Dermis microvascular lymphatic vessel endothelial cell (primary cell): ENCODE results near the gene TCAF2. TPM values are rescaled to one million over a fixed set of nuclear protein-coding genes. Genes with fewer than 3 reads are reported as not detected.
"Not testable (repeated sequence)": the region's sequence is repeated elsewhere in the genome, so short reads cannot be mapped to it uniquely, and the experiment has no call there.

Experiments used
- DNase-seq, 2 donors: peaks; one replicate each; pipeline versions ENCODE4 v3.0.0 to v3.0.0-alpha.2; 2010; ENCODE audit warnings: low read depth in 2 of 2
- total RNA-seq: library from RNA; depleted of rRNA; stranded (reverse); fragments of >200 nt; gene quantifications from 2 replicates; pipeline ENCODE4 v1.2.1, GENCODE V29; 2014

The TCAF2 gene
- total RNA-seq, result 3.9 and 7.3 TPM in 2 replicates

- DNase-seq, result not testable (repeated sequence)
Observed at GRCh38 chr7:143620646-143621045, at the start of gene TCAF2. TCAF2 (plus strand) TSS chr7:143620974.

- DNase-seq, result not testable (repeated sequence)
Observed at GRCh38 chr7:143571501-143571900, 49.3 kb upstream of the TCAF2 start, which contains the start of gene CTAGE15. CTAGE15 (plus strand) TSS chr7:143571801; CDS start chr7:143571818, 17 bp downstream.

- DNase-seq, result not testable (repeated sequence)
Observed at GRCh38 chr7:143588183-143588582, 32.6 kb upstream of the TCAF2 start.

- not testable (repeated sequence) for DNase-seq
Observed at GRCh38 chr7:143589897-143590296, 30.9 kb upstream of the TCAF2 start.

GRCh38 chr7:143598086-143598485 lies 22.7 kb upstream of the TCAF2 start:
- DNase-seq, result not testable (repeated sequence)

- DNase-seq, result not testable (repeated sequence)
Observed at GRCh38 chr7:143603549-143603948, 17.2 kb upstream of the TCAF2 start.

GRCh38 chr7:143606088-143606487 lies 14.7 kb upstream of the TCAF2 start:
- not testable (repeated sequence) for DNase-seq

- not testable (repeated sequence) for DNase-seq
Observed at GRCh38 chr7:143615545-143615944, 5.2 kb upstream of the TCAF2 start.

- not testable (repeated sequence) for DNase-seq
Observed at GRCh38 chr7:143617204-143617603, 3.6 kb upstream of the TCAF2 start.

- not testable (repeated sequence) for DNase-seq
Observed at GRCh38 chr7:143620058-143620457, 716 bp upstream of the TCAF2 start.

GRCh38 chr7:143621175-143621574 lies 401 bp downstream of the TCAF2 start:
- not testable (repeated sequence) for DNase-seq

- DNase-seq, result not testable (repeated sequence)
Observed at GRCh38 chr7:143622130-143622529, 1.4 kb downstream of the TCAF2 start.

- not testable (repeated sequence) for DNase-seq
Observed at GRCh38 chr7:143630653-143631052, 9.9 kb downstream of the TCAF2 start.

- not testable (repeated sequence) for DNase-seq
Observed at GRCh38 chr7:143632506-143632905, 11.7 kb downstream of the TCAF2 start.

GRCh38 chr7:143633013-143633618 lies 12.3 kb downstream of the TCAF2 start:
- not testable (repeated sequence) for DNase-seq

GRCh38 chr7:143635364-143636240 lies 14.8 kb downstream of the TCAF2 start:
- not testable (repeated sequence) for DNase-seq

- not testable (repeated sequence) for DNase-seq
Observed at GRCh38 chr7:143639372-143639771, 18.6 kb downstream of the TCAF2 start.

GRCh38 chr7:143640528-143641189 lies 19.9 kb downstream of the TCAF2 start:
- DNase-seq, result not testable (repeated sequence)

GRCh38 chr7:143646598-143646997 lies 25.8 kb downstream of the TCAF2 start:
- DNase-seq, result not testable (repeated sequence)

- not testable (repeated sequence) for DNase-seq
Observed at GRCh38 chr7:143649902-143650301, 29.1 kb downstream of the TCAF2 start.

- not testable (repeated sequence) for DNase-seq
Observed at GRCh38 chr7:143650447-143650846, 29.7 kb downstream of the TCAF2 start.
